Stimulated activated CD4-positive, alpha-beta T cell treated with anti-CD3 and anti-CD28 coated beads, Interleukin-1b, Interleukin-23, amount 100 ng/mL, for 24 hours (primary cell): Measurements from ENCODE around the gene SULT1C4.
"Not testable (repeated sequence)": the region's sequence is repeated elsewhere in the genome, so short reads cannot be mapped to it uniquely, and the experiment has no call there.

ENCODE experiments used
- DNase-seq, 4 experiments: peaks; one replicate each; pipeline ENCODE4 v3.0.0-alpha.2; 2020; ENCODE audit warnings: low read depth in 4 of 4, low spot score in 1 of 4

SULT1C4 gene

GRCh38 chr2:108412995-108413710 is 35.4 kb downstream of the SULT1C4 start:
- no peak for DNase-seq

- DNase-seq, result no peak
Measured at GRCh38 chr2:108413711-108414095, 35.9 kb downstream of the SULT1C4 start.

GRCh38 chr2:108414256-108414876 is 36.6 kb downstream of the SULT1C4 start:
- DNase-seq, result no peak

- no peak for DNase-seq
Measured at GRCh38 chr2:108414945-108415344, 37.2 kb downstream of the SULT1C4 start.

- no peak for DNase-seq
Measured at GRCh38 chr2:108417254-108417653, 39.5 kb downstream of the SULT1C4 start.

- DNase-seq, result no peak
Measured at GRCh38 chr2:108418416-108418815, 40.7 kb downstream of the SULT1C4 start.

- DNase-seq, result no peak
Measured at GRCh38 chr2:108423067-108423466, 45.3 kb downstream of the SULT1C4 start.

- no peak for DNase-seq
Measured at GRCh38 chr2:108423502-108424251, 45.9 kb downstream of the SULT1C4 start.

GRCh38 chr2:108428286-108429009 is 50.7 kb downstream of the SULT1C4 start:
- DNase-seq, result no peak

GRCh38 chr2:108435578-108435977 is 57.8 kb downstream of the SULT1C4 start:
- not testable (repeated sequence) for DNase-seq

GRCh38 chr2:108436976-108437375 is 59.2 kb downstream of the SULT1C4 start:
- no peak for DNase-seq
